Transverse colon (tissue), 4 donors: ENCODE data around the gene TTC23L. TPM values are rescaled to one million over a fixed set of nuclear protein-coding genes. Genes with fewer than 3 reads are reported as not detected.

Experiments
- DNase-seq: peaks from one replicate; pipeline ENCODE4 v3.0.0-alpha.2; 2019
- H3K27ac ChIP-seq, 4 donors: fragments of 200-600 bp; sonication (generic); 2 replicates each; pipeline ENCODE4 v1.5.1; 2016 to 2018; ENCODE audit warnings: inconsistent platforms in 4 of 4
- H3K27me3 ChIP-seq: fragments of 200-600 bp; sonication (generic); 2 replicates; pipeline ENCODE4 v1.5.1; 2017; ENCODE audit warnings: inconsistent platforms
- H3K36me3 ChIP-seq, 4 donors: fragments of 200-600 bp; sonication (generic); 2 replicates each; pipeline ENCODE4 v1.5.1; 2017 to 2019; ENCODE audit warnings: inconsistent platforms in 4 of 4
- H3K4me1 ChIP-seq, 4 donors: fragments of 200-600 bp; sonication (generic); 2 replicates each; pipeline ENCODE4 v1.5.1; 2017 to 2020; ENCODE audit warnings: inconsistent platforms in 4 of 4
- H3K4me3 ChIP-seq, 4 donors: fragments of 200-600 bp; sonication (generic); 1 replicate in 1 of 4; 2 replicates in 3 of 4; pipeline versions ENCODE4 v1.5.1 to v1.6.1; 2017 to 2019; ENCODE audit warnings: inconsistent platforms in 4 of 4
- H3K9me3 ChIP-seq, 2 donors: fragments of 200-600 bp; sonication (generic); 2 replicates each; pipeline ENCODE4 v1.5.1; 2017 to 2019; ENCODE audit warnings: inconsistent platforms in 2 of 2
- EP300 ChIP-seq: sonication (generic); formaldehyde crosslinking; IDR thresholded peaks from one replicate; pipeline ENCODE4 v1.6.1; 2017; ENCODE audit warnings: antibody characterized with exemption, low read depth
- POLR2A ChIP-seq: fragments of 450-650 bp; IDR thresholded peaks from one replicate; pipeline ENCODE4 v1.6.1; 2016; ENCODE audit warnings: antibody characterized with exemption, mild to moderate bottlenecking, moderate library complexity
- POLR2AphosphoS5 ChIP-seq, 3 donors: sonication (generic); formaldehyde crosslinking; IDR thresholded peaks; one replicate each; pipeline ENCODE4 v1.6.1; 2016; ENCODE audit warnings: antibody characterized with exemption in 3 of 3
- WGBS, 2 donors: methylation state at CpG; one replicate each; pipeline ENCODE4 v1.1.5; 2018; ENCODE audit warnings: low coverage in 1 of 2; 5-methylcytosine and 5-hydroxymethylcytosine counted together
- in situ Hi-C, 4 donors: fragments of 200-750 bp; cut with MboI; loops; one replicate each; pipeline versions ENCODE4 v1.15.0 to v1.15.1; 2017; ENCODE audit warnings: low sequenced_read_pairs in 3 of 4, low pct_ligation_motif_present in 1 of 4, low pct_unique_long_range_greater_than_20kb in 1 of 4
- intact Hi-C: fragments of 100-400 bp; cut with DNase I; formaldehyde crosslinking; loops from one replicate; pipeline ENCODE4 v1.15.1; 2023; ENCODE audit warnings: low total_unique reads
- total RNA-seq, 4 donors: library from RNA; depleted of rRNA; stranded (reverse); fragments of >200 nt; gene quantifications; one replicate each; pipeline ENCODE4 v1.1.0, GENCODE V29; 2016
- TF ChIP-seq, protein P1 (sequence below), 5 experiments: fragments of 200-600 bp in 3 of 5; fragments of 450-650 bp in 2 of 5; sonication (generic) in 3 of 5; IDR thresholded peaks; 1 replicate in 2 of 5; 2 replicates in 3 of 5; pipeline ENCODE4 v1.5.1; 2016 to 2017; ENCODE audit warnings: antibody characterized with exemption in 5 of 5, inconsistent platforms in 3 of 5, mild to moderate bottlenecking in 2 of 5, moderate library complexity in 1 of 5

TTC23L gene
- total RNA-seq, 4 donors from 2014 or later, result 0.27 to 0.32 TPM; not detected in 2

DNA sequence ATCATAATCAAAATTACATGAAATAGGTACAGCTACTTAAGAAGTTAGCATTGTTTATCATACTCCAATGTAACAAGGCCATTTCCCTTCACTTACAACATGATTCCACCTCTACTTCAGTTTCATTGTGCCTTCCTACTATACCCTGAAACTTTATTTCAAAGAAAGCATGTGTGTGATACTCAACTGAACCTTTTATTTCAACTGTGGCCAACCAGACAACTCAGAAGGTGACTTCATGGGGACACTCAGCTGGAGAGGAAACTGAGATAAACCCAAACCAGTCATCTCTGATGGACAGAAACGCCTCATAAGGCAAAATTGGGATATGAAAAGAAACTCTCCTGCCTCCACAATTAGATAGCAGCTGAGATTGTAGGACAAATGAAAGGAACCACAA lies 5.9 kb upstream of the TTC23L start:
- TF ChIP-seq POLR2A, result no peak
- no peak for TF ChIP-seq EP300
- TF ChIP-seq, protein P1, sequence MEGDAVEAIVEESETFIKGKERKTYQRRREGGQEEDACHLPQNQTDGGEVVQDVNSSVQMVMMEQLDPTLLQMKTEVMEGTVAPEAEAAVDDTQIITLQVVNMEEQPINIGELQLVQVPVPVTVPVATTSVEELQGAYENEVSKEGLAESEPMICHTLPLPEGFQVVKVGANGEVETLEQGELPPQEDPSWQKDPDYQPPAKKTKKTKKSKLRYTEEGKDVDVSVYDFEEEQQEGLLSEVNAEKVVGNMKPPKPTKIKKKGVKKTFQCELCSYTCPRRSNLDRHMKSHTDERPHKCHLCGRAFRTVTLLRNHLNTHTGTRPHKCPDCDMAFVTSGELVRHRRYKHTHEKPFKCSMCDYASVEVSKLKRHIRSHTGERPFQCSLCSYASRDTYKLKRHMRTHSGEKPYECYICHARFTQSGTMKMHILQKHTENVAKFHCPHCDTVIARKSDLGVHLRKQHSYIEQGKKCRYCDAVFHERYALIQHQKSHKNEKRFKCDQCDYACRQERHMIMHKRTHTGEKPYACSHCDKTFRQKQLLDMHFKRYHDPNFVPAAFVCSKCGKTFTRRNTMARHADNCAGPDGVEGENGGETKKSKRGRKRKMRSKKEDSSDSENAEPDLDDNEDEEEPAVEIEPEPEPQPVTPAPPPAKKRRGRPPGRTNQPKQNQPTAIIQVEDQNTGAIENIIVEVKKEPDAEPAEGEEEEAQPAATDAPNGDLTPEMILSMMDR (IDR thresholded peaks at IDR 0.05), result no peak
- no peak for TF ChIP-seq POLR2AphosphoS5 (IDR thresholded peaks at IDR 0.05)
- intact Hi-C loops (no loop called here), in situ Hi-C loops (no loop called here)
- no peak for DNase-seq
- no peaks in the 10 kb centered on the region for H3K27me3 ChIP-seq
- 83% methylated on average over 1 of the region's 1 CpG; no CpG with 5 or more reads in 1 of the 2 donors for WGBS, 2 donors
- H3K36me3 ChIP-seq, result no peaks in the 10 kb centered on the region
- no peaks in the 10 kb centered on the region for H3K9me3 ChIP-seq
- H3K27ac ChIP-seq, result no peak overlapping the region
- no peak overlapping the region for H3K4me3 ChIP-seq
- H3K4me1 ChIP-seq, result no peaks in the 10 kb centered on the region

DNA sequence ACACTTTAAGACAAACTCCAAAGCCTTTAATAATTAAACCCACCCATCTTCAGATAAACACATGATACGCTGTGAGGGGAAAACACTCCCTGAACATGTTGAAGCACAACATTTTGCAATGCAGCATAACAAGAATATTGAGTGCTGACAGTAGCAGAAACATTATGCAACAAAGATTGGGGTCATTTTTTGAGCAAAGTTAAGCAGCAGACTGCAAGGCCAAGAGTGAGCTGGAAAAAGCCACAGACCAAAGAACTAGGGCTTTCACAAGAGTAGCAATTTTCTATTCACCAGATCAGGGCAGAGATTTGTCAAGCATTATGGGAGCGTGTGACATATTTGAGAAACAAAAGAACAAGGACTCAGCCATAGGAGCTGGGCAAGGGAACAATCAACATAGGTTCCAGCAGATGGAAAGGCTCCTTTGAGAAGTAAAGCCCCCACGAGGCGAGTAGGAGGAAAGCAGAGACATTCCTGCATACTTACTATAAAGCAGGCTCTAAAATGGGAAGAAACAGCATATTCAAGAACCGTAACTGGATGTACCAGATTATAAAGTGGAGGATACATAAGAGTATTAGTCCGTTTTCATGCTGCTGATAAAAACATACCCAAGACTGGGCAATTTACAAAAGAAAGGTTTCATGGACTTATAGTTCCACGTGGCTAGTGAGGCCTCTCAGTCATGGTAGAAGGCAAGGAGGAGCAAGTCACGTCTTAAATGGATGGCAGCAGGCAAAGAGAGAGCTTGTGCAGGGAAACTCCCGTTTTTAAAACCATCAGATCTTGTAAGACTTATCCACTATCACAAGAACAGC lies 4.8 kb upstream of the TTC23L start:
- H3K4me1 ChIP-seq, result no peaks in the 10 kb centered on the region
- H3K9me3 ChIP-seq, result no peaks in the 10 kb centered on the region
- no peaks in the 10 kb centered on the region for H3K36me3 ChIP-seq
- DNase-seq, result no peak
- TF ChIP-seq EP300 (no peak), POLR2AphosphoS5 (IDR thresholded peaks at IDR 0.05) (no peak), POLR2A (no peak)
- TF ChIP-seq, protein P1 (IDR thresholded peaks at IDR 0.05), result no peak
- no peak overlapping the region for H3K4me3 ChIP-seq
- H3K27ac ChIP-seq, result peak overlapping the region in 1 of 4 donors; percentile 11
- no peaks in the 10 kb centered on the region for H3K27me3 ChIP-seq
- WGBS, 2 donors, result 76 to 85% methylated on average over 4 to 9 of the region's 9 CpGs
- in situ Hi-C loops, result no loop called here
- intact Hi-C loops, result no loop called here

DNA sequence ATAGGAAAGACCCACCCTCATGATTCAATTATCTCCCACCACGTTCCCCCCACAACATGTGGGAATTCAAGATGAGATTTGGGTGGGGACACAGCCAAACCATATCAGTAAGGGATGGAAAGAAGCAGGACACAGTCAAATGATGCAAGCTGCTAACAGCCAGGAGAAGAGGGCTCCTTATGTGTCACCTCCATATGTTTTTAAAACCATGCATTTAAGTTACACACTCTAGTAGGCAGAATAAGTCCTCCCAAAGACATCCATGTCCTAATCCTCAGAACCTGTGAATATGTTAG lies 4.2 kb upstream of the TTC23L start:
- TF ChIP-seq, protein P1 (IDR thresholded peaks at IDR 0.05), result no peak
- TF ChIP-seq EP300 (no peak), POLR2AphosphoS5 (IDR thresholded peaks at IDR 0.05) (no peak), POLR2A (no peak)
- 63% methylated on average over 1 of the region's 1 CpG; no CpG with 5 or more reads in 1 of the 2 donors for WGBS, 2 donors
- no peaks in the 10 kb centered on the region for H3K36me3 ChIP-seq
- no peaks in the 10 kb centered on the region for H3K9me3 ChIP-seq
- no peak overlapping the region for H3K4me3 ChIP-seq
- in situ Hi-C loops, result no loop called here
- intact Hi-C loops, result no loop called here
- no peak for DNase-seq
- H3K4me1 ChIP-seq, result peaks cover 0 to 5% (median 2%) of the 10 kb centered on the region in 4 donors
- H3K27ac ChIP-seq, result no peak overlapping the region
- no peaks in the 10 kb centered on the region for H3K27me3 ChIP-seq

DNA sequence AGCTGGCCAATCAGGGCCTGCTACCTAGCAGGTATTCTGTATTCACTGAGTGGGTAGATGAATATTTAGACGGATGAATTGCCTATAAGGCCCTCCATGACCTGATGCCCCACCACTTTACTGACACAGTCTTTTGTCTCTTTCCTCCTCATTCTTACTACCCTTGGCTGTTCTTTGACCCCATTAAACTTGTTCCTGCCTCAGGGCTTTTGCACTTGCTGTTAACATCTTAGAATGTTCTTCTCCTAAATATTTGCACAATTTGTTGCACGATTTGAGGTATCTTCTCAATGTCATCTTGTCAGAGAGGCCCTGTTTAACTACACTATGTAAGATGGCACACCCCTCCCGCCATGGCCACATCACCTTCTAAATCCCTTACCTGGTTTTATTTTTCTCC lies 3.3 kb upstream of the TTC23L start:
- Histone ChIP-seq H3K9me3 (no peaks in the 10 kb centered on the region), H3K36me3 (no peaks in the 10 kb centered on the region), H3K4me1 (peaks cover 0 to 7% (median 2%) of the 10 kb centered on the region in 4 donors), H3K4me3 (no peak overlapping the region), H3K27me3 (no peaks in the 10 kb centered on the region), H3K27ac (no peak overlapping the region)
- TF ChIP-seq POLR2A, result no peak
- no peak for TF ChIP-seq EP300
- TF ChIP-seq POLR2AphosphoS5 (IDR thresholded peaks at IDR 0.05), result no peak
- TF ChIP-seq, protein P1 (IDR thresholded peaks at IDR 0.05), result no peak
- WGBS, 2 donors, result 82% methylated on average over 3 of the region's 3 CpGs
- in situ Hi-C loops, result no loop called here
- no peak for DNase-seq
- intact Hi-C loops, result no loop called here
